ENCODE data around the gene OR2T11.
"Not testable (repeated sequence)": the region's sequence is repeated elsewhere in the genome, so short reads cannot be mapped to it uniquely, and the experiment has no call there.

Gene OR2T11

GRCh38 chr1:248574657-248575056 lies 60.2 kb downstream of the OR2T11 start, which contains the start of gene OR2T34:
Gene OR2T34, minus strand, starts transcription at chr1:248574757. Its CDS starts 0 bp downstream, at chr1:248574757.
- not testable (repeated sequence) for TF ChIP-seq YY1, CREB1 (IDR thresholded peaks at IDR 0.05; ENCODE audit: low read depth)
- TF ChIP-seq, protein P1, sequence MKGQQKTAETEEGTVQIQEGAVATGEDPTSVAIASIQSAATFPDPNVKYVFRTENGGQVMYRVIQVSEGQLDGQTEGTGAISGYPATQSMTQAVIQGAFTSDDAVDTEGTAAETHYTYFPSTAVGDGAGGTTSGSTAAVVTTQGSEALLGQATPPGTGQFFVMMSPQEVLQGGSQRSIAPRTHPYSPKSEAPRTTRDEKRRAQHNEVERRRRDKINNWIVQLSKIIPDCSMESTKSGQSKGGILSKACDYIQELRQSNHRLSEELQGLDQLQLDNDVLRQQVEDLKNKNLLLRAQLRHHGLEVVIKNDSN (IDR thresholded peaks at IDR 0.05), result not testable (repeated sequence)
